ENCODE measurements around the gene UBR2. TPM values are rescaled to one million over a fixed set of nuclear protein-coding genes. Genes with fewer than 3 reads are reported as not detected.
"Not testable (repeated sequence)": the region's sequence is repeated elsewhere in the genome, so short reads cannot be mapped to it uniquely, and the experiment has no call there.

UBR2 gene
- total RNA-seq, 1 donor, result 31.5 TPM

DNA sequence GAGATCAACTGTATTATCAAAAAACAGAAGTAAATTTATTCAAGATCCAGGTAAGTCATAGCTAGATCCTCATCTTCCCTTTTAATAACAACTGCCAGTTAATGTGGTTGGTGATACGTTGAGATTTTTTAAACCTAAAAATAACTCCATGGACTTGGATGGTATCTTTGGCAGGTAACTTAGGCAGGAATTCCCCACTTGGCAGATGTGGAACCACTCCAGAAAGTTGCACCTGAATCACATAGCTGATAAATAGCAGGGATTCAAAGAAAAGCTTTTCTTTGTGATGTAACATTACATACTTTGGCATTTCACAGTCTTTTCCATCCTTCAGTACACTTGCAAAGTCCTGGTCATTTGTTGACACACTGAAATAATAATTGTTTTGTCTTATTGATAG, 96.0 kb downstream of the UBR2 start:
- H2AFZ ChIP-seq (ENCODE audit: low read length), result no peak overlapping the region
- H4K20me1 ChIP-seq (ENCODE audit: insufficient read depth, low read length), result no peaks in the 10 kb centered on the region
- H3K4me1 ChIP-seq (ENCODE audit: insufficient read depth, low read length), result no peaks in the 10 kb centered on the region
- H3K36me3 ChIP-seq (ENCODE audit: insufficient read depth, low read length), result peaks cover 61% of the 10 kb centered on the region
- H3K9me3 ChIP-seq (ENCODE audit: low read depth, low read length), result no peaks in the 10 kb centered on the region
- no peak for DNase-seq (ENCODE audit: insufficient read length, low spot score, missing footprints)
- H3K79me2 ChIP-seq (ENCODE audit: insufficient read depth, low read length), result no peaks in the 10 kb centered on the region
- H3K27ac ChIP-seq (ENCODE audit: low read depth, low read length), result no peak overlapping the region
- no peak overlapping the region for H3K4me3 ChIP-seq (ENCODE audit: insufficient read depth, low read length)
- no peaks in the 10 kb centered on the region for H3K27me3 ChIP-seq (ENCODE audit: insufficient read depth, low read length)
- TF ChIP-seq, protein P1, sequence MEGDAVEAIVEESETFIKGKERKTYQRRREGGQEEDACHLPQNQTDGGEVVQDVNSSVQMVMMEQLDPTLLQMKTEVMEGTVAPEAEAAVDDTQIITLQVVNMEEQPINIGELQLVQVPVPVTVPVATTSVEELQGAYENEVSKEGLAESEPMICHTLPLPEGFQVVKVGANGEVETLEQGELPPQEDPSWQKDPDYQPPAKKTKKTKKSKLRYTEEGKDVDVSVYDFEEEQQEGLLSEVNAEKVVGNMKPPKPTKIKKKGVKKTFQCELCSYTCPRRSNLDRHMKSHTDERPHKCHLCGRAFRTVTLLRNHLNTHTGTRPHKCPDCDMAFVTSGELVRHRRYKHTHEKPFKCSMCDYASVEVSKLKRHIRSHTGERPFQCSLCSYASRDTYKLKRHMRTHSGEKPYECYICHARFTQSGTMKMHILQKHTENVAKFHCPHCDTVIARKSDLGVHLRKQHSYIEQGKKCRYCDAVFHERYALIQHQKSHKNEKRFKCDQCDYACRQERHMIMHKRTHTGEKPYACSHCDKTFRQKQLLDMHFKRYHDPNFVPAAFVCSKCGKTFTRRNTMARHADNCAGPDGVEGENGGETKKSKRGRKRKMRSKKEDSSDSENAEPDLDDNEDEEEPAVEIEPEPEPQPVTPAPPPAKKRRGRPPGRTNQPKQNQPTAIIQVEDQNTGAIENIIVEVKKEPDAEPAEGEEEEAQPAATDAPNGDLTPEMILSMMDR (IDR thresholded peaks at IDR 0.05; ENCODE audit: extremely low read depth, low read depth, low read length), result no peak
- no peak overlapping the region for H3K4me2 ChIP-seq (ENCODE audit: insufficient read depth, low read length)

DNA sequence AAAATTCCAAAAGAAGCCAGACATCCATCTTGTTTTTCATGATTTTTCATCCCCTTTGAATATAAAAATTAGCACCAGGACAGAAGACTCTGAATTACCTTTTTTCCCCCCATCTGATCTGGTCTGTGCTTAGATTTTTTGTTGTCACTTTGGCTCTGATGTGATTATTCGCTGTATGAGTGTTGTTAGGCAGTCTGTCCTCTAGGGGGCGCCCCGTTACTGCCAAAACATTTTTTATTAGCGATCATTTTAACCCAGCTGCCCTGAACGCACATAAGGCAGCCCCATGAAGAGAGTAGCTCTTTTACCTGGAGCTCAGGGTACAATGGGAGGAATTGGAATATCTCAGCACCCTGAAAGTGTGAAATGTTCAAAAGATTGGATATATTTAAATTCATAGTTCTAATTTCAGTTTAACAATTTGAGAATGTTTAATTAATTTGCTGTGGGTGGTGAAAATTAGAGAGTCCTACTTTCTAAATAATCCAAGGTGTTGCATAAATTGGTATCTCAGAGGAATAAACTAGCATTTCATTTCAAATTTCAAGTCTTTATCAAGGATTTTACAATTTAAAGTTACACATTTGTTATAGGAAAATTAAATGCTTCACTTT, 97.8 kb downstream of the UBR2 start:
- TF ChIP-seq, protein P1 (IDR thresholded peaks at IDR 0.05; ENCODE audit: extremely low read depth, low read depth, low read length), result peak; percentile 91
- Histone ChIP-seq H3K9me3 (ENCODE audit: low read depth, low read length) (no peaks in the 10 kb centered on the region), H3K27me3 (ENCODE audit: insufficient read depth, low read length) (no peaks in the 10 kb centered on the region), H2AFZ (ENCODE audit: low read length) (no peak overlapping the region), H3K4me1 (ENCODE audit: insufficient read depth, low read length) (no peaks in the 10 kb centered on the region), H3K4me2 (ENCODE audit: insufficient read depth, low read length) (no peak overlapping the region), H3K36me3 (ENCODE audit: insufficient read depth, low read length) (peaks cover 60% of the 10 kb centered on the region), H3K4me3 (ENCODE audit: insufficient read depth, low read length) (no peak overlapping the region), H3K79me2 (ENCODE audit: insufficient read depth, low read length) (no peaks in the 10 kb centered on the region), H4K20me1 (ENCODE audit: insufficient read depth, low read length) (no peaks in the 10 kb centered on the region), H3K27ac (ENCODE audit: low read depth, low read length) (no peak overlapping the region)
- peak; percentile 22 for DNase-seq (ENCODE audit: insufficient read length, low spot score, missing footprints)

DNA sequence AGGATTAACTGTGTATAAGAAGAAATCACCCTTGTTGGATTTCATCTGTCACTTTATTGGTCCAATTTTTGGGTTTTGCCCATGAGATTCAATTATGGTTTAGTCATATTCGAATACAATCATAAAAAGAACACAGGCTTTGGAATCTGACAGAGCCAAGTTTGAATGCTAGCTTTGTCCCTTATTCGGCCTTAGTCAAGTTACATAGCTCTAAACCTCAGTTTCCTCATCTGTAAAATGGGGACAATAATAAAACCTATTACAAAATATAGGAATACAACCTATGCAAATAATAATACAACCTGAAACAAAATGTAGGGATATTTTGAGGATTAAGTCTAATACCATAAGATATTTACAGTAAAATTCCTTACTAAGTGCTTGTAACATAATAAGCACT, 100.9 kb downstream of the UBR2 start:
- Histone ChIP-seq H3K27me3 (ENCODE audit: insufficient read depth, low read length) (no peaks in the 10 kb centered on the region), H3K79me2 (ENCODE audit: insufficient read depth, low read length) (no peaks in the 10 kb centered on the region), H4K20me1 (ENCODE audit: insufficient read depth, low read length) (no peaks in the 10 kb centered on the region), H3K4me1 (ENCODE audit: insufficient read depth, low read length) (no peaks in the 10 kb centered on the region), H3K4me2 (ENCODE audit: insufficient read depth, low read length) (no peak overlapping the region), H3K9me3 (ENCODE audit: low read depth, low read length) (no peaks in the 10 kb centered on the region), H2AFZ (ENCODE audit: low read length) (no peak overlapping the region), H3K36me3 (ENCODE audit: insufficient read depth, low read length) (peaks cover 56% of the 10 kb centered on the region), H3K27ac (ENCODE audit: low read depth, low read length) (no peak overlapping the region), H3K4me3 (ENCODE audit: insufficient read depth, low read length) (no peak overlapping the region)
- no peak for DNase-seq (ENCODE audit: insufficient read length, low spot score, missing footprints)
- TF ChIP-seq, protein P1 (IDR thresholded peaks at IDR 0.05; ENCODE audit: extremely low read depth, low read depth, low read length), result no peak

DNA sequence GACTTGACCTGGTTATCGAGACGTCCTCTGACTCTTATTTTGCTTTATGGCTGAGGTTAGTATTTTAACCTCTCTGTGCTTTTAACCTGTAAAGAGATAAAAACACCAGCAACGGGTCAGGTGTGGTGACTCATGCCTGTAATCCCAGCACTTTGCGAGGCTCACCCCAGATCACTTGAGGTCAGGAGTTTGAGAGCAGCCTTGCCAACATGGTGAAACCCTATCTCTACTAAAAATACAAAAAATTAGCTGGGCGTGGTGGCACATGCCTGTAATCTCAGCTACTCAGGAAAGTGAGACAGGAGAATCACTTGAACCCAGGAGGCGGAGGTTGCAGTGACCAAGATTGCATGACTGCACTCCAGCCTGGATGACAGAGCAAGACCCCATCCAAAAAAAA, 110.5 kb downstream of the UBR2 start:
- DNase-seq (ENCODE audit: insufficient read length, low spot score, missing footprints); H3K79me2 ChIP-seq (ENCODE audit: insufficient read depth, low read length): not testable (repeated sequence)

More for the DNA sequence above, 110.5 kb downstream of the UBR2 start:
- not testable (repeated sequence) for H3K4me2 ChIP-seq (ENCODE audit: insufficient read depth, low read length); H3K4me1 ChIP-seq (ENCODE audit: insufficient read depth, low read length); H3K9me3 ChIP-seq (ENCODE audit: low read depth, low read length); H3K27me3 ChIP-seq (ENCODE audit: insufficient read depth, low read length); H2AFZ ChIP-seq (ENCODE audit: low read length); H3K27ac ChIP-seq (ENCODE audit: low read depth, low read length); H3K4me3 ChIP-seq (ENCODE audit: insufficient read depth, low read length); H4K20me1 ChIP-seq (ENCODE audit: insufficient read depth, low read length)
- H3K36me3 ChIP-seq (ENCODE audit: insufficient read depth, low read length), result peaks cover 90% of the 10 kb centered on the region

Data from osteoblast (primary cell).